Measurements from ENCODE around the gene COL4A1. TPM values are rescaled to one million over a fixed set of nuclear protein-coding genes. Genes with fewer than 3 reads are reported as not detected.

The COL4A1 gene
- total RNA-seq, 3 donors from 2014 or later = 19.0 to 308 (median 61.9) TPM

- DNase-seq = peak in 2 of 3 donors; percentile 54 to 68
- peak; percentile 58 for ATAC-seq
- intact Hi-C loops (cut with DNase I, micrococcal nuclease) = no loop called here
- no peaks in the 10 kb centered on the region for H3K36me3 ChIP-seq (ENCODE audit: low read depth)
- H3K9me3 ChIP-seq = no peaks in the 10 kb centered on the region
- no peak overlapping the region for H3K4me3 ChIP-seq
- TF ChIP-seq CTCF (IDR thresholded peaks at IDR 0.05) = no peak
- H3K4me1 ChIP-seq (ENCODE audit: low read depth) = peaks cover 10% of the 10 kb centered on the region
These were observed 1.9 kb upstream of the COL4A1 start for GRCh38 chr13:110308656-110309359.

GRCh38 chr13:110307767-110308655 is 1.1 kb upstream of the COL4A1 start:
- intact Hi-C loops (cut with DNase I, micrococcal nuclease) = no loop called here
- peak; percentile 23 for ATAC-seq

GRCh38 chr13:110306340-110306959 is 507 bp downstream of the COL4A1 start:
- Histone ChIP-seq H3K4me3 (peak overlapping the region; percentile 30), H3K36me3 (ENCODE audit: low read depth) (no peaks in the 10 kb centered on the region), H3K4me1 (ENCODE audit: low read depth) (peaks cover 10% of the 10 kb centered on the region), H3K9me3 (no peaks in the 10 kb centered on the region)
- TF ChIP-seq CTCF (IDR thresholded peaks at IDR 0.05) = no peak
- no peak for DNase-seq
- ATAC-seq = no peak
- intact Hi-C loops (cut with DNase I, micrococcal nuclease) = no loop called here

More at GRCh38 chr13:110307767-110308655, 1.1 kb upstream of the COL4A1 start:
- peak overlapping the region; percentile 30 for H3K4me3 ChIP-seq
- peaks cover 10% of the 10 kb centered on the region for H3K4me1 ChIP-seq (ENCODE audit: low read depth)
- no peaks in the 10 kb centered on the region for H3K9me3 ChIP-seq
- H3K36me3 ChIP-seq (ENCODE audit: low read depth) = no peaks in the 10 kb centered on the region
- peak in 2 of 3 donors; percentile 41 to 46 for DNase-seq
- TF ChIP-seq CTCF (IDR thresholded peaks at IDR 0.05) = no peak

GRCh38 chr13:110305949-110306339 is 1.0 kb downstream of the COL4A1 start:
- no peak for ATAC-seq
- intact Hi-C loops (cut with DNase I, micrococcal nuclease) = no loop called here
- H3K9me3 ChIP-seq = no peaks in the 10 kb centered on the region
- TF ChIP-seq CTCF (IDR thresholded peaks at IDR 0.05) = no peak
- DNase-seq = no peak
- H3K4me1 ChIP-seq (ENCODE audit: low read depth) = peaks cover 10% of the 10 kb centered on the region
- peak overlapping the region; percentile 30 for H3K4me3 ChIP-seq
- H3K36me3 ChIP-seq (ENCODE audit: low read depth) = no peaks in the 10 kb centered on the region

GRCh38 chr13:110305544-110305943 is 1.4 kb downstream of the COL4A1 start:
- ATAC-seq (no peak), DNase-seq (no peak)
- Histone ChIP-seq H3K9me3 (no peaks in the 10 kb centered on the region), H3K4me3 (no peak overlapping the region), H3K36me3 (ENCODE audit: low read depth) (no peaks in the 10 kb centered on the region), H3K4me1 (ENCODE audit: low read depth) (peaks cover 10% of the 10 kb centered on the region)
- intact Hi-C loops (cut with DNase I, micrococcal nuclease) = no loop called here
- no peak for TF ChIP-seq CTCF (IDR thresholded peaks at IDR 0.05)

Measured in mucosa of descending colon (tissue), 3 donors.